Measurements from ENCODE around the gene TAF1A. TPM values are rescaled to one million over a fixed set of nuclear protein-coding genes. Genes with fewer than 3 reads are reported as not detected.

The TAF1A gene
- total and polyA plus RNA-seq, 4 donors: 3.1 to 12.5 (median 6.3) TPM

DNA sequence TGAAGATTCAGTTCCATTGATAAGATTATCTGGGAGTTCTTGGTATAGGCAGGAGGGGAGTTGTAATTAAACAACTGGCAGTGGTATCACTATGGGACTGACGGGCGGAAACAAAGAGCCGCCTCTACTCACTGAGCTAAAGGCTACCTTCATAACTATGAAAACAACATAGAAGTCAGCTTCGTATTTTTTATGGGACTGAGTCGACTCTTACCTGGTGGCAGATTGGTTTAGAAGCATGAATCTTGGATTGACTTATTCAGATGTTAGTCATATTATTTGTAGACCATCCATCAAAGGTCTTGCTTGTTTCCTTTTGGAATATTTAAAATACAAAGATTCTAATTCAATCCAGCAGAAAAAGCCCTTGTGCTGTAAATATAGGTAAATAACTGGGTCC lies 35.6 kb downstream of the TAF1A start:
- Histone ChIP-seq H3K9me3 (ENCODE audit: control insufficient read depth, low read length) (no peaks in the 10 kb centered on the region), H3K36me3 (ENCODE audit: control insufficient read depth in 1 of 2, insufficient read depth in 2 of 2, low read length in 1 of 2) (peaks cover 0 to 2% of the 10 kb centered on the region in 2 donors), H3K4me1 (ENCODE audit: control insufficient read depth in 1 of 2, insufficient read depth in 2 of 2, low read length in 2 of 2) (no peaks in the 10 kb centered on the region), H3K27me3 (ENCODE audit: control insufficient read depth in 1 of 2, insufficient read depth in 2 of 2, low read length in 1 of 2) (no peaks in the 10 kb centered on the region), H3K4me3 (ENCODE audit: low read length in 2 of 2) (no peak overlapping the region), H3K27ac (ENCODE audit: low read depth in 1 of 2, low read length in 2 of 2) (no peak overlapping the region)
- 94 to 97% methylated on average over 5 of the region's 5 CpGs for WGBS, 2 donors
- ATAC-seq (ENCODE audit: low FRiP score) (no peak), DNase-seq (no peak)
- intact Hi-C loops (cut with DNase I): no loop called here

DNA sequence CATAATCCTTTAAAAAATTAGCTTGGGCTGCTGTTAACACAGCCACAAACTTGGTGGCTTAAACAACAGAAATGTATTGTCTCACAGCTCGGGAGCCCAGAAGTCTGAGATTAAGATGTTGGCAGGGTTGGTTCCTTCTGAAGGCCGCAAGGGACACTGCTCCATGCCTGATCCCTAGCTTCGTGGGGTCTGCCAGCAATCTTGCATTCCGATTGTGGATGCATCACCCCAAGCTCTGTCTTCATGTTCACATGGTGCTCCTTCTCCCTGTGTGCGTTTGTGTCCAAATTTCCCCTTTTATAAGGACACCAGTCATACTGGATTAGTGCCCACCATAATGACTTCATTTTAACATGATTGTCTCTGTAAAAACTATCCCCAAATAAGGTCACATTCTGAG lies 36.9 kb downstream of the TAF1A start:
- H3K27ac ChIP-seq (ENCODE audit: low read depth in 1 of 2, low read length in 2 of 2): no peak overlapping the region

DNA sequence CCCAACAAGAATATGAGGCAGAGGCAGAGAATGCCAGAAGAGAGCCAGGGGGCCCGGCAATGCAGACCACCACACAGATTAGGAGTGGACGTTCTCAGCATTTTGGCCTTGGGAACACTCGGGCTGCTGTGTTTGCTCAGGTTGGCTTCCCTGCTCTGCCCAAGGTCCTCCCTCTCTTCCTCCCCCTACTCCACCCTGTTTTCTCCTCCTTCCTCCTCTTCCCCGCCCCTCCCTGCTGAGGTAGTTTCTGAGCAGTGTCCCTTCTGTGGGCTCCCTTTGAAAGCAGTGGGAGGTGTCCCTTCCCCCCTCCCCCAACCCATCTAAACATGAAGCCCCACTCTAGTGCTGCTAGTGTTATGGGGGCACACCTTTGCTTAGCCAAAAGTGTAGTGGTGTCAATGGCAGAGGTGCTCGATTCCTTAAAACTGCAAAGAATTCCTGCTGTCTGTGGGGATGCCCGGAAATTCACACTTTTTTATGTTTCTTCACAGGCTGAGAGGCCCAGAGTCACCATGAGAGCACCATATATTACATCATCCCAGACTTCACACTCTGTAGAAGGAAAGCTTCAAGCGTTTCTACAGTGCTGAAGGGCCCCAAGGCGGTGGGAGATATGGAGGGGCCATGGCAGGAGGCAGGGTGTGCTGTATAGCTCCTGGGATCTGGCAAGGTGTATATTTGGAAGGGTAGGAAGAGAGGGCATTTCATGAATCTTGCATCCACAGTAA lies 41.6 kb downstream of the TAF1A start, which contains the start of gene HHIPL2:
Gene HHIPL2 (minus strand): TSS at position 161 of the 728 bp plus-strand sequence. CDS start 60 bp downstream, at position 101.
- no peaks in the 10 kb centered on the region for H3K27me3 ChIP-seq (ENCODE audit: control insufficient read depth in 1 of 2, insufficient read depth in 2 of 2, low read length in 1 of 2)
- ATAC-seq (ENCODE audit: low FRiP score) (no peak), DNase-seq (no peak)
- WGBS, 2 donors: 46 to 47% methylated on average over 7 to 8 of the region's 8 CpGs
- H3K9me3 ChIP-seq (ENCODE audit: control insufficient read depth, low read length): no peaks in the 10 kb centered on the region
- intact Hi-C loops (cut with DNase I): no loop called here
- no peaks in the 10 kb centered on the region for H3K4me1 ChIP-seq (ENCODE audit: control insufficient read depth in 1 of 2, insufficient read depth in 2 of 2, low read length in 2 of 2)
- no peak within 1 kb of the TSS for H3K27ac ChIP-seq (ENCODE audit: low read depth in 1 of 2, low read length in 2 of 2)
- H3K36me3 ChIP-seq (ENCODE audit: control insufficient read depth in 1 of 2, insufficient read depth in 2 of 2, low read length in 1 of 2): no peaks in the 10 kb centered on the region
- no peak within 1 kb of the TSS for H3K4me3 ChIP-seq (ENCODE audit: low read length in 2 of 2)

More for the DNA sequence above, 36.9 kb downstream of the TAF1A start:
- no peaks in the 10 kb centered on the region for H3K27me3 ChIP-seq (ENCODE audit: control insufficient read depth in 1 of 2, insufficient read depth in 2 of 2, low read length in 1 of 2)
- H3K9me3 ChIP-seq (ENCODE audit: control insufficient read depth, low read length): no peaks in the 10 kb centered on the region
- 7 to 16% methylated on average over 5 of the region's 5 CpGs for WGBS, 2 donors
- H3K4me1 ChIP-seq (ENCODE audit: control insufficient read depth in 1 of 2, insufficient read depth in 2 of 2, low read length in 2 of 2): no peaks in the 10 kb centered on the region
- H3K4me3 ChIP-seq (ENCODE audit: low read length in 2 of 2): no peak overlapping the region
- H3K36me3 ChIP-seq (ENCODE audit: control insufficient read depth in 1 of 2, insufficient read depth in 2 of 2, low read length in 1 of 2): peaks cover 0 to 2% of the 10 kb centered on the region in 2 donors
- intact Hi-C loops (cut with DNase I): no loop called here
- DNase-seq: no peak
- no peak for ATAC-seq (ENCODE audit: low FRiP score)

DNA sequence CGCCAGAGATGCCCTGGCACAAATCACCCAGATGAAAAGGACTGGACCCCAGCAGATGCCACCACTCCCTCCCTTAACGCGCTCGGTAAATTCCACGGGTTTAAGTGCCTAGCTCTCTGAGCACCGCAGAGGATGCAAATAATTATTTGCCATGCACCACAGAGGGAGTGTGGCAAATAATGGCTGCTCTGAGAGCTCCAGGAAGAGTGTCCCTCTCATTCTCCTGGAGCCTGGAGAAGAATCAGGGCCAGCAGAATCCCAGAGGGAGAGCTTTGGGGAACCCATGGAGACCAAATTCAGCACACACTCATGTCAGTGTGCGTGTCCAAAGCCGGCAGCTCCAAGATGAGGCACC lies 42.5 kb downstream of the TAF1A start:
- Histone ChIP-seq H3K4me3 (ENCODE audit: low read length in 2 of 2) (no peak overlapping the region), H3K9me3 (ENCODE audit: control insufficient read depth, low read length) (no peaks in the 10 kb centered on the region), H3K27me3 (ENCODE audit: control insufficient read depth in 1 of 2, insufficient read depth in 2 of 2, low read length in 1 of 2) (no peaks in the 10 kb centered on the region), H3K4me1 (ENCODE audit: control insufficient read depth in 1 of 2, insufficient read depth in 2 of 2, low read length in 2 of 2) (no peaks in the 10 kb centered on the region), H3K27ac (ENCODE audit: low read depth in 1 of 2, low read length in 2 of 2) (no peak overlapping the region), H3K36me3 (ENCODE audit: control insufficient read depth in 1 of 2, insufficient read depth in 2 of 2, low read length in 1 of 2) (no peaks in the 10 kb centered on the region)
- DNase-seq (no peak), ATAC-seq (ENCODE audit: low FRiP score) (no peak)
- intact Hi-C loops (cut with DNase I): no loop called here
- whole genome bisulfite sequencing, 2 donors: 40 to 43% methylated on average over 8 of the region's 8 CpGs

DNA sequence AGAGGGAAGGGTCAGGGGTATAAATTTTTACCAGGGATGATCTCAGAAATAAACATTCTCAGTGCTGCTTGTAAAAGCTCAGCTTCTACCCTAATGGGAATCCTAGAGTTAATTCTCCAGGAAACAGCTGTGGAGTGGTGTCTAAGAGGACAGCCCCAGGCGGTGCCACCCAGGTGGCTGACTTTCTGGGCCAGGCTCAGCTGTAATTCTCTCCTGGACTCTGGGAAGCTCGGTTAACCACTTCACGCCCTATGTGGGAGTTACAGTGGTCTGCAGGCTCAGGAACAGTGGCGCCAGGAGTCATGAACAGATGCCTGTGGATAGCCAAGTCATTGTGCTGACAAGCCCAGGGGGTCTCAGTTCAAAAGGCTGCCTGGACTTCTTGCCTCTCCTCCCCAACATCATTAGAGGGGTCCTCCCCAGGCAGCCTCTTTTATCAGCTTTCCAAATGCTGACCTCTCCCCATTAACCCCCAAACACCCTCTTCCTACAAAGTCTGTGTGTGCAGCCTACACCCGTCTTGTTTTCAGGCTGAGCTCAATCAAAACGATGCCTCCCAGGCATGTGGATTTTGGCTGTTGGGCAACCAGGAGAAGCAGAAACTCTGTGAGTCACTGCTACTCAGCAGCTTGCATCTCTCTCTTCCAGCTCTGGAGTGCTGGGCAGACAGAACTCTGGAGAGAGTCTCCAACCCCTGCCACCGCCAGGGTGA lies 43.0 kb downstream of the TAF1A start:
- no peak for ATAC-seq (ENCODE audit: low FRiP score)
- WGBS, 2 donors: 6 to 8% methylated on average over 7 of the region's 7 CpGs

DNA sequence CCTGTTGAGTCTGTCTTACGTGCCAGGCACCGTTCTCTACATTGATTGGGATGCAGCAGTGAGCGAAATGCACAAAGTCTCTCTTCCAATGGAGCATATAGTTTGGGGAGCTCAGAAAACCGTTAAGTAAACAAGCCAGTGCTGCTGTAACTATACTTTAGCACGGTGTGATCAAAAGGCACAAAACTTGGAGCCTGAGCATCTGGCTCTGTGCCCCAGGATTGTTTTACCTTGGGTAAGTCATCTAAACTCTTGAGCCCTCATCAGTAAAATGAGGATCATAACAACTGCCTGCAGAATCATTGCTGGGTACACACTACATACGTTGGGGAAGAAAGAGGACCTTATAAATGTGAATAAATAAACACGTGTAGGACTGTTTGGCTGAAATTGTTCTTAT lies 43.6 kb downstream of the TAF1A start:
- H3K36me3 ChIP-seq (ENCODE audit: control insufficient read depth in 1 of 2, insufficient read depth in 2 of 2, low read length in 1 of 2): no peaks in the 10 kb centered on the region
- ATAC-seq (ENCODE audit: low FRiP score) (no peak), DNase-seq (no peak)
- no peaks in the 10 kb centered on the region for H3K27me3 ChIP-seq (ENCODE audit: control insufficient read depth in 1 of 2, insufficient read depth in 2 of 2, low read length in 1 of 2)
- no peaks in the 10 kb centered on the region for H3K9me3 ChIP-seq (ENCODE audit: control insufficient read depth, low read length)
- intact Hi-C loops (cut with DNase I): no loop called here
- WGBS, 2 donors: 49 to 53% methylated on average over 7 of the region's 7 CpGs
- H3K4me3 ChIP-seq (ENCODE audit: low read length in 2 of 2): no peak overlapping the region
- H3K4me1 ChIP-seq (ENCODE audit: control insufficient read depth in 1 of 2, insufficient read depth in 2 of 2, low read length in 2 of 2): no peaks in the 10 kb centered on the region
- no peak overlapping the region for H3K27ac ChIP-seq (ENCODE audit: low read depth in 1 of 2, low read length in 2 of 2)

More for the DNA sequence above, 43.0 kb downstream of the TAF1A start:
- Histone ChIP-seq H3K27me3 (ENCODE audit: control insufficient read depth in 1 of 2, insufficient read depth in 2 of 2, low read length in 1 of 2) (no peaks in the 10 kb centered on the region), H3K4me1 (ENCODE audit: control insufficient read depth in 1 of 2, insufficient read depth in 2 of 2, low read length in 2 of 2) (no peaks in the 10 kb centered on the region), H3K4me3 (ENCODE audit: low read length in 2 of 2) (no peak overlapping the region), H3K27ac (ENCODE audit: low read depth in 1 of 2, low read length in 2 of 2) (no peak overlapping the region), H3K36me3 (ENCODE audit: control insufficient read depth in 1 of 2, insufficient read depth in 2 of 2, low read length in 1 of 2) (no peaks in the 10 kb centered on the region), H3K9me3 (ENCODE audit: control insufficient read depth, low read length) (no peaks in the 10 kb centered on the region)
- DNase-seq: peak in 1 of 2 donors; percentile 54
- intact Hi-C loops (cut with DNase I): no loop called here

DNA sequence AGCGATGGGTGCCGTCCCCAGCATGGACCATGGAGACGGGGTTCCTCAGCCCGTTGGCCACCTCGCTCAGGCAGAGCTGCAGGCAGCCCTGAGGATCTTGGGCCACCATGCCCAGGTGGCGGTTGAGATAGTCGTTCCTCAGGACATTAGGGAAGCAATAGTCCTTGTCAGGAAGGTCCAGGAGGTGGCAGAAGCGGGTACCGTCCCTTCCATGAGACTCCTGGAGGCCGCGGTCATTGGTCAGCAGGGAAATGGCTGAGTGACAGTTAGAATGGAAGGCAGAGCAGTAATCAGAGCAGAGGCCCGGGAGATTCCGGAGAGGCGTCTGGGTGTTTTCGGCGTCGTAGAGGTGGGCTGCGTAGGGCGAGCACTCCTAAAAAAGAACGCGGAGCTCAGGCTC lies 45.9 kb downstream of the TAF1A start:
- Histone ChIP-seq H3K27me3 (ENCODE audit: control insufficient read depth in 1 of 2, insufficient read depth in 2 of 2, low read length in 1 of 2) (no peaks in the 10 kb centered on the region), H3K4me3 (ENCODE audit: low read length in 2 of 2) (no peak overlapping the region), H3K27ac (ENCODE audit: low read depth in 1 of 2, low read length in 2 of 2) (no peak overlapping the region), H3K9me3 (ENCODE audit: control insufficient read depth, low read length) (no peaks in the 10 kb centered on the region), H3K36me3 (ENCODE audit: control insufficient read depth in 1 of 2, insufficient read depth in 2 of 2, low read length in 1 of 2) (no peaks in the 10 kb centered on the region), H3K4me1 (ENCODE audit: control insufficient read depth in 1 of 2, insufficient read depth in 2 of 2, low read length in 2 of 2) (no peaks in the 10 kb centered on the region)
- 91 to 92% methylated on average over 21 of the region's 21 CpGs for WGBS, 2 donors
- no peak for ATAC-seq (ENCODE audit: low FRiP score)
- no peak for DNase-seq
- intact Hi-C loops (cut with DNase I): no loop called here

DNA sequence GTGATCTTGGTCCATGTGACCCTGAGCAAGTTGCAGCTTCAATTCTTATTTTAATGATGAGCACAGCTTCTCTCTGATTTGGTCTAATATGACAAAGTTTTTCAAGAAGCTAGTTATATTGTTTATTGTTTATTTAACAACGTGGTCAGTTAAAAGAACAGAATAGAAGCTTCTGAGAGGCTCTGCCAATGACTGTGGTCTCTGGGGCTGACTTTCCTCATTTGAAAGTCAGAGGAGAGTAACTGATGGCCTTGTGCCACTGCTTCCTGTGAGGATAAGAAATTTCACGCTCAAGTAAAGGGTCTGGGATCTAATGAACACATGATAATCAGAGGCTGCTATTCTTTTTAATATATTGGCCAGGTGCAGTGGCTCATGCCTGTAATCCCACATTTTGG lies 49.1 kb downstream of the TAF1A start:
- Histone ChIP-seq H3K4me3 (ENCODE audit: low read length in 2 of 2) (no peak overlapping the region), H3K4me1 (ENCODE audit: control insufficient read depth in 1 of 2, insufficient read depth in 2 of 2, low read length in 2 of 2) (no peaks in the 10 kb centered on the region), H3K9me3 (ENCODE audit: control insufficient read depth, low read length) (no peaks in the 10 kb centered on the region), H3K36me3 (ENCODE audit: control insufficient read depth in 1 of 2, insufficient read depth in 2 of 2, low read length in 1 of 2) (no peaks in the 10 kb centered on the region), H3K27me3 (ENCODE audit: control insufficient read depth in 1 of 2, insufficient read depth in 2 of 2, low read length in 1 of 2) (no peaks in the 10 kb centered on the region), H3K27ac (ENCODE audit: low read depth in 1 of 2, low read length in 2 of 2) (no peak overlapping the region)
- no peak for DNase-seq
- 30 to 37% methylated on average over 2 of the region's 2 CpGs for WGBS, 2 donors
- intact Hi-C loops (cut with DNase I): no loop called here
- ATAC-seq (ENCODE audit: low FRiP score): no peak
